ENCODE measurements around the gene KCNN4.

DNA sequence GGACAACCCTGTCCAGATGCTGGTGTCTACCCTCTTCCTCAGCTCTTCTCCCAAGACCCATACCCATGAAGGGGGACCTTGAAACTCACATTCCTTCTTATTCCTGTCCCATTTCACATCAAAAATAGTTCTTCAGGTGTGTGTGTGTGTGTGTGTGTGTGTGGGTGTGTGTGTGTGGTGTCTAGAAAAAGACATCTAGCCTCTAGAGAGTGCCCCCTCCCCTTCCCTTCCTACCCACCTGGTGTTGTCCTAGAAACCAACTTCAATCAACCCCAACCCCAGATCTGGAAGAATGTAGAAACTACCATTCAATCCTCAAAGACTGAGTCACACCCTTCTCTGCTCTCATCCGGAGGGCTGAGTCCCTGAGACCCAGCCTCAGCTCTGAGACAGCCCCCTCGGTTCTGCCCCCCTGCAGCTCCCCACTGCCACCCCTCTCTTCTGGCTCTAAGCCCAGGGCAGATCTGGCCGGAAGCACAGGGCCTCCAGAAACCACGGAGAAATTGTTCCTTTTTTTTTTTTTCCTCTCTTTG is 3.5 kb downstream of the KCNN4 start:
- TF ChIP-seq, protein P1, sequence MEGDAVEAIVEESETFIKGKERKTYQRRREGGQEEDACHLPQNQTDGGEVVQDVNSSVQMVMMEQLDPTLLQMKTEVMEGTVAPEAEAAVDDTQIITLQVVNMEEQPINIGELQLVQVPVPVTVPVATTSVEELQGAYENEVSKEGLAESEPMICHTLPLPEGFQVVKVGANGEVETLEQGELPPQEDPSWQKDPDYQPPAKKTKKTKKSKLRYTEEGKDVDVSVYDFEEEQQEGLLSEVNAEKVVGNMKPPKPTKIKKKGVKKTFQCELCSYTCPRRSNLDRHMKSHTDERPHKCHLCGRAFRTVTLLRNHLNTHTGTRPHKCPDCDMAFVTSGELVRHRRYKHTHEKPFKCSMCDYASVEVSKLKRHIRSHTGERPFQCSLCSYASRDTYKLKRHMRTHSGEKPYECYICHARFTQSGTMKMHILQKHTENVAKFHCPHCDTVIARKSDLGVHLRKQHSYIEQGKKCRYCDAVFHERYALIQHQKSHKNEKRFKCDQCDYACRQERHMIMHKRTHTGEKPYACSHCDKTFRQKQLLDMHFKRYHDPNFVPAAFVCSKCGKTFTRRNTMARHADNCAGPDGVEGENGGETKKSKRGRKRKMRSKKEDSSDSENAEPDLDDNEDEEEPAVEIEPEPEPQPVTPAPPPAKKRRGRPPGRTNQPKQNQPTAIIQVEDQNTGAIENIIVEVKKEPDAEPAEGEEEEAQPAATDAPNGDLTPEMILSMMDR (IDR thresholded peaks at IDR 0.05), result no peak
- TF ChIP-seq POLR2A (IDR thresholded peaks at IDR 0.05), result no peak
